ENCODE measurements around the gene RIC8A.

RIC8A gene

GRCh38 chr11:240315-240714 is 32.8 kb downstream of the RIC8A start:
- H3K4me3 ChIP-seq (replicated peaks; ENCODE audit: low read depth, low read length) = no peak overlapping the region
- TF ChIP-seq CTCF (IDR thresholded peaks at IDR 0.05; ENCODE audit: low read length, missing control alignments) = no peak
- no peak for DNase-seq (ENCODE audit: low read depth)

- H3K4me3 ChIP-seq (replicated peaks; ENCODE audit: low read depth, low read length) = no peak overlapping the region
- no peak for TF ChIP-seq CTCF (IDR thresholded peaks at IDR 0.05; ENCODE audit: low read length, missing control alignments)
- no peak for DNase-seq (ENCODE audit: low read depth)
Observed at GRCh38 chr11:241634-242033, 34.1 kb downstream of the RIC8A start.

- no peak for DNase-seq (ENCODE audit: low read depth)
- TF ChIP-seq CTCF (IDR thresholded peaks at IDR 0.05; ENCODE audit: low read length, missing control alignments) = no peak
- H3K4me3 ChIP-seq (replicated peaks; ENCODE audit: low read depth, low read length) = no peak overlapping the region
Observed at GRCh38 chr11:244376-244775, 36.9 kb downstream of the RIC8A start.

GRCh38 chr11:249062-249461 is 41.6 kb downstream of the RIC8A start:
- no peak overlapping the region for H3K4me3 ChIP-seq (replicated peaks; ENCODE audit: low read depth, low read length)
- no peak for DNase-seq (ENCODE audit: low read depth)
- TF ChIP-seq CTCF (IDR thresholded peaks at IDR 0.05; ENCODE audit: low read length, missing control alignments) = no peak

GRCh38 chr11:250274-250673 is 42.8 kb downstream of the RIC8A start:
- TF ChIP-seq CTCF (IDR thresholded peaks at IDR 0.05; ENCODE audit: low read length, missing control alignments) = no peak
- no peak for DNase-seq (ENCODE audit: low read depth)
- no peak overlapping the region for H3K4me3 ChIP-seq (replicated peaks; ENCODE audit: low read depth, low read length)

GRCh38 chr11:250740-251299 is 43.3 kb downstream of the RIC8A start:
- TF ChIP-seq CTCF (IDR thresholded peaks at IDR 0.05; ENCODE audit: low read length, missing control alignments) = peak; percentile 69
- no peak overlapping the region for H3K4me3 ChIP-seq (replicated peaks; ENCODE audit: low read depth, low read length)
- peak; percentile 69 for DNase-seq (ENCODE audit: low read depth)

- TF ChIP-seq CTCF (IDR thresholded peaks at IDR 0.05; ENCODE audit: low read length, missing control alignments) = no peak
- no peak for DNase-seq (ENCODE audit: low read depth)
- H3K4me3 ChIP-seq (replicated peaks; ENCODE audit: low read depth, low read length) = no peak overlapping the region
Observed at GRCh38 chr11:251550-251949, 44.0 kb downstream of the RIC8A start.

Measured in fibroblast of pulmonary artery (primary cell).